GM23338 (cell line): Measurements from ENCODE around the gene STARD3. TPM values are rescaled to one million over a fixed set of nuclear protein-coding genes. Genes with fewer than 3 reads are reported as not detected.

Source experiments
- ATAC-seq: fragments of 200-7000 bp; cut with Tn5 transposase; 3 replicates; pipeline ENCODE4 v1.9.1; 2020
- DNase-seq: peaks from one replicate; pipeline ENCODE4 v3.0.0-alpha.2; 2015; ENCODE audit warnings: low spot score
- H2AFZ ChIP-seq: fragments of 200-600 bp; sonication (generic); 2 replicates; pipeline ENCODE4 v1.8.0; 2016; ENCODE audit warnings: antibody characterized with exemption, mild to moderate bottlenecking, moderate library complexity
- H3F3A ChIP-seq: fragments of 200-600 bp; sonication (generic); replicated peaks from 2 replicates; pipeline ENCODE4 v1.8.0; 2017; ENCODE audit warnings: antibody characterized with exemption, mixed run types, low read depth
- H3K27ac ChIP-seq: fragments of 200-600 bp; sonication (generic); 2 replicates; pipeline ENCODE4 v1.6.1; 2016; ENCODE audit warnings: low read depth
- H3K27me3 ChIP-seq: fragments of 200-600 bp; sonication (generic); 2 replicates; pipeline ENCODE4 v1.8.0; 2016; ENCODE audit warnings: mild to moderate bottlenecking, mixed run types, moderate library complexity; ENCODE audit not compliant: insufficient read depth
- H3K36me3 ChIP-seq: fragments of 200-600 bp; sonication (generic); 2 replicates; pipeline ENCODE4 v1.8.0; 2016; ENCODE audit warnings: mild to moderate bottlenecking; ENCODE audit not compliant: insufficient read depth
- H3K4me1 ChIP-seq: fragments of 200-600 bp; sonication (generic); 2 replicates; pipeline ENCODE4 v1.8.0; 2016; ENCODE audit warnings: mild to moderate bottlenecking, moderate library complexity; ENCODE audit not compliant: insufficient read depth
- H3K4me2 ChIP-seq: fragments of 200-600 bp; sonication (generic); 2 replicates; pipeline ENCODE4 v1.7.1; 2017; ENCODE audit warnings: mixed run types
- H3K4me3 ChIP-seq: fragments of 200-600 bp; sonication (generic); 2 replicates; pipeline ENCODE4 v1.6.1; 2016; ENCODE audit warnings: mixed run types
- H3K79me2 ChIP-seq: fragments of 200-600 bp; sonication (generic); replicated peaks from 2 replicates; pipeline ENCODE4 v1.8.0; 2017; ENCODE audit warnings: mild to moderate bottlenecking; ENCODE audit not compliant: insufficient read depth
- H3K9me2 ChIP-seq: fragments of 200-600 bp; sonication (generic); 2 replicates; pipeline ENCODE4 v1.8.0; 2017; ENCODE audit not compliant: insufficient read depth
- H4K20me1 ChIP-seq: fragments of 200-600 bp; sonication (generic); replicated peaks from 2 replicates; pipeline ENCODE4 v1.8.0; 2017; ENCODE audit warnings: mild to moderate bottlenecking; ENCODE audit not compliant: insufficient read depth
- H3K27ac Mint-ChIP-seq: 2 replicates; pipeline ENCODE4 v1.8.0; 2020; ENCODE audit warnings: inconsistent platforms, mild to moderate bottlenecking, moderate library complexity, mixed read lengths
- H3K27me3 Mint-ChIP-seq: 3 replicates; pipeline ENCODE4 v1.8.0; 2022; ENCODE audit warnings: low read depth, mild to moderate bottlenecking, moderate library complexity, mixed read lengths, inconsistent platforms; ENCODE audit not compliant: insufficient read depth, poor library complexity
- H3K36me3 Mint-ChIP-seq: 3 replicates; pipeline ENCODE4 v1.8.0; 2021; ENCODE audit warnings: low read depth, mild to moderate bottlenecking, inconsistent platforms, moderate library complexity, mixed read lengths
- H3K4me1 Mint-ChIP-seq: 3 replicates; pipeline ENCODE4 v1.8.0; 2020; ENCODE audit warnings: mild to moderate bottlenecking, inconsistent platforms, mixed read lengths
- H3K4me3 Mint-ChIP-seq: 3 replicates; pipeline ENCODE4 v1.8.0; 2021; ENCODE audit warnings: moderate library complexity, mild to moderate bottlenecking, inconsistent platforms, mixed read lengths
- H3K9me3 Mint-ChIP-seq: 3 replicates; pipeline ENCODE4 v1.8.0; 2020; ENCODE audit warnings: moderate library complexity, mild to moderate bottlenecking, inconsistent platforms, mixed read lengths
- CTCF ChIP-seq, 2 experiments: fragments of 200-600 bp in 1 of 2; sonication (generic) in 1 of 2; conservative IDR thresholded peaks; 2 replicates each; pipeline versions ENCODE4 v1.5.1 to v1.6.1; 2016 to 2017; ENCODE audit warnings: antibody characterized with exemption in 2 of 2, low read depth in 2 of 2, mild to moderate bottlenecking in 2 of 2, moderate library complexity in 1 of 2
- EZH2phosphoT487 ChIP-seq: fragments of 200-600 bp; sonication (generic); IDR thresholded peaks from one replicate; pipeline ENCODE4 v1.8.1; 2018; ENCODE audit warnings: antibody characterized with exemption; ENCODE audit not compliant: unreplicated experiment
- NANOG ChIP-seq: IDR thresholded peaks from 2 replicates; pipeline ENCODE4 v1.6.1; 2016; ENCODE audit warnings: antibody characterized with exemption, borderline replicate concordance
- POLR2AphosphoS5 ChIP-seq: IDR thresholded peaks from 2 replicates; pipeline ENCODE4 v1.6.1; 2016; ENCODE audit warnings: antibody characterized with exemption, low read depth
- STAT1 ChIP-seq: IDR thresholded peaks from one replicate; pipeline ENCODE4 v1.6.1; 2016; ENCODE audit warnings: antibody characterized with exemption; ENCODE audit not compliant: unreplicated experiment
- ZNF114 ChIP-seq: fragments of 250-450 bp; sonication (Bioruptor Pico); IDR thresholded peaks from 2 replicates; pipeline ENCODE4 v1.5.0; 2020; ENCODE audit warnings: mild to moderate bottlenecking, moderate library complexity
- ZNF462 ChIP-seq: fragments of 250-450 bp; sonication (Bioruptor Pico); IDR thresholded peaks from 2 replicates; pipeline ENCODE4 v1.5.0; 2020; ENCODE audit warnings: mild to moderate bottlenecking, moderate library complexity
- polyA plus RNA-seq: library from polyadenylated mRNA; unstranded; fragments of >200 nt; fragmentation: Nextera tagmentation; extraction: Ambion mirVana; gene quantifications from 2 replicates; pipeline ENCODE4 v1.2.1, GENCODE V29; 2016
- total RNA-seq: library from RNA; depleted of rRNA; stranded (reverse); fragments of >200 nt; shearing (Covaris generic); gene quantifications from 2 replicates; pipeline ENCODE4 v1.2.3, GENCODE V29; 2014

Gene STARD3
- total and polyA plus RNA-seq, 2 experiments from 2014 or later, result 26.4 to 53.3 TPM

GRCh38 chr17:39624313-39624712 is 12.6 kb upstream of the STARD3 start (continued):
- TF ChIP-seq ZNF462 (CRISPR knock-in tag), result no peak
- no peak for TF ChIP-seq ZNF114 (CRISPR knock-in tag)
- no peak for TF ChIP-seq NANOG
- no peak for TF ChIP-seq CTCF (conservative IDR thresholded peaks at IDR 0.05; ENCODE audit: low read depth in 2 of 2)

- H3K36me3 ChIP-seq, result no peaks in the 10 kb centered on the region
- no peak overlapping the region for H3K4me2 ChIP-seq
- H3K27ac ChIP-seq, result no peak overlapping the region
- Mint-ChIP-seq H3K9me3 (no peaks in the 10 kb centered on the region; the same call in 2 of the 3 replicates), H3K4me1 (peaks cover 57% of the 10 kb centered on the region), H3K27ac (no peak overlapping the region), H3K4me3 (peak overlapping the region; percentile 86; the same call in 2 of the 3 replicates), H3K36me3 (0 out of 3 replicates have a peak, but pooled peaks cover under 1% of the 10 kb centered on the region), H3K27me3 (peaks cover 66% of the 10 kb centered on the region)
- no peak for ATAC-seq
- no peak overlapping the region for H3K4me3 ChIP-seq
- H4K20me1 ChIP-seq, result no peaks in the 10 kb centered on the region
- H3K4me1 ChIP-seq, result peaks cover 34% of the 10 kb centered on the region
- H3K79me2 ChIP-seq, result no peaks in the 10 kb centered on the region
- H2AFZ ChIP-seq, result no peak overlapping the region
- no peaks in the 10 kb centered on the region for H3K9me2 ChIP-seq
- 0 out of 2 replicates have a peak, but pooled peaks cover 8% of the 10 kb centered on the region for H3F3A ChIP-seq
- no peak for DNase-seq
- peaks cover 84% of the 10 kb centered on the region for H3K27me3 ChIP-seq
- TF ChIP-seq POLR2AphosphoS5 (no peak), STAT1 (no peak), CTCF (conservative IDR thresholded peaks at IDR 0.05; ENCODE audit: low read depth in 2 of 2) (no peak), EZH2phosphoT487 (no peak)
Measured at GRCh38 chr17:39625198-39625785, 11.7 kb upstream of the STARD3 start.
